Inferior parietal cortex (tissue), 1 donor: ENCODE results near the gene ZNF275.
"Not testable (repeated sequence)": the region's sequence is repeated elsewhere in the genome, so short reads cannot be mapped to it uniquely, and the experiment has no call there.

Experiments used
- DNase-seq: peaks from one replicate; pipeline ENCODE4 v3.0.0-alpha.2; 2016; ENCODE audit errors: extremely low spot score

The ZNF275 gene

GRCh38 chrX:153361781-153362397 is 27.9 kb downstream of the ZNF275 start:
- no peak for DNase-seq

- no peak for DNase-seq
Observed at GRCh38 chrX:153365670-153366069, 31.7 kb downstream of the ZNF275 start.

- DNase-seq = no peak
Observed at GRCh38 chrX:153366119-153366518, 32.2 kb downstream of the ZNF275 start.

- DNase-seq = no peak
Observed at GRCh38 chrX:153366878-153367538, 33.1 kb downstream of the ZNF275 start.

- DNase-seq = no peak
Observed at GRCh38 chrX:153370293-153371055, 36.5 kb downstream of the ZNF275 start.

- DNase-seq = no peak
Observed at GRCh38 chrX:153371256-153371655, 37.3 kb downstream of the ZNF275 start.

- DNase-seq = no peak
Observed at GRCh38 chrX:153372949-153373348, 39.0 kb downstream of the ZNF275 start.

- DNase-seq = no peak
Observed at GRCh38 chrX:153374426-153374825, 40.5 kb downstream of the ZNF275 start.

GRCh38 chrX:153375571-153375970 is 41.6 kb downstream of the ZNF275 start:
- DNase-seq = no peak

GRCh38 chrX:153377727-153378126 is 43.8 kb downstream of the ZNF275 start:
- no peak for DNase-seq

GRCh38 chrX:153378607-153379006 is 44.7 kb downstream of the ZNF275 start:
- DNase-seq = no peak

- DNase-seq = no peak
Observed at GRCh38 chrX:153379508-153379907, 45.6 kb downstream of the ZNF275 start.

- peak; percentile 5 for DNase-seq
Observed at GRCh38 chrX:153379971-153380581, 46.1 kb downstream of the ZNF275 start.

GRCh38 chrX:153380691-153381090 is 46.7 kb downstream of the ZNF275 start:
- no peak for DNase-seq

- peak; percentile 30 for DNase-seq
Observed at GRCh38 chrX:153381684-153382532, 48.0 kb downstream of the ZNF275 start.

- DNase-seq = no peak
Observed at GRCh38 chrX:153382563-153383482, 48.9 kb downstream of the ZNF275 start.

- DNase-seq = no peak
Observed at GRCh38 chrX:153384390-153384789, 50.4 kb downstream of the ZNF275 start.

- DNase-seq = not testable (repeated sequence)
Observed at GRCh38 chrX:153384973-153385372, 51.0 kb downstream of the ZNF275 start.

- no peak for DNase-seq
Observed at GRCh38 chrX:153386097-153386496, 52.1 kb downstream of the ZNF275 start.

GRCh38 chrX:153387345-153387744 is 53.4 kb downstream of the ZNF275 start:
- no peak for DNase-seq
